K562 (cell line): ENCODE results near the gene PINK1. TPM values are rescaled to one million over a fixed set of nuclear protein-coding genes. Genes with fewer than 3 reads are reported as not detected.

Experiments used
- ATAC-seq: fragments of 200-7000 bp; cut with Tn5 transposase; 3 replicates; pipeline ENCODE4 v1.9.1; 2020; ENCODE audit warnings: moderate library complexity
- BruUV-seq: library from RNA; stranded (reverse); fragments of 400-500 nt; replicated peaks from 2 replicates; lab custom pipeline; 2021; lab: Mats Ljungman, UMichigan
- CTCF ChIA-PET: fragments of 300-600 bp; formaldehyde crosslinking; extraction: SDS; loops from one replicate; lab custom pipeline; 2021; ENCODE audit warnings: low intra/inter-chr PET ratio; lab: Yijun Ruan, JAX
- POLR2A ChIA-PET: fragments of 300-600, 350-650 bp; sonication (Branson Sonifier 250); formaldehyde crosslinking; extraction: SDS; loops from one replicate; lab custom pipeline; 2021; ENCODE audit warnings: antibody characterized with exemption, inconsistent platforms; lab: Yijun Ruan, JAX
- DNase-seq, 4 experiments: peaks; one replicate each; pipeline versions ENCODE4 v3.0.0 to v3.0.0-alpha.2; 2011 to 2018; ENCODE audit warnings: low spot score in 3 of 4, mixed read lengths in 3 of 4; ENCODE audit errors: extremely low read depth in 1 of 4
- FAIRE-seq: peaks from 2 replicates; lab custom pipeline; 2011; peaks lifted over from hg19 to GRCh38; lab: Jason Lieb, UNC
- H2AFZ ChIP-seq: 2 replicates; pipeline ENCODE4 v1.6.0; 2011; ENCODE audit warnings: low read depth, low read length, control low read depth, inconsistent platforms
- H3K27ac ChIP-seq: fragments of 200-600 bp; 3 replicates; pipeline ENCODE4 v1.8.0; 2011; ENCODE audit warnings: low read depth, mild to moderate bottlenecking, control low read depth, inconsistent platforms, low read length, moderate library complexity, mixed read lengths; ENCODE audit errors: extremely low read depth
- H3K27me3 ChIP-seq, 2 experiments: fragments of 300-600 bp in 1 of 2; 2 replicates in 1 of 2; 3 replicates in 1 of 2; pipeline versions ENCODE4 v1.6.0 to v1.8.0; 2011; ENCODE audit warnings: inconsistent platforms in 2 of 2, low read length in 2 of 2, mild to moderate bottlenecking in 1 of 2, mixed read lengths in 1 of 2, moderate library complexity in 1 of 2; ENCODE audit not compliant: control insufficient read depth in 2 of 2, insufficient read depth in 2 of 2
- H3K36me3 ChIP-seq: fragments of 300-600 bp; 3 replicates; pipeline ENCODE4 v1.8.0; 2011; ENCODE audit warnings: mild to moderate bottlenecking, low read length, inconsistent platforms; ENCODE audit not compliant: control insufficient read depth, insufficient read depth
- H3K4me1 ChIP-seq, 2 experiments: fragments of 200-600 bp in 1 of 2; replicated peaks in 1 of 2; 2 replicates in 1 of 2; 3 replicates in 1 of 2; pipeline versions ENCODE4 v1.5.1 to v1.8.0; 2011; ENCODE audit warnings: inconsistent platforms in 2 of 2, low read length in 2 of 2, mild to moderate bottlenecking in 1 of 2, mixed read lengths in 1 of 2, moderate library complexity in 1 of 2; ENCODE audit not compliant: control insufficient read depth in 2 of 2, insufficient read depth in 2 of 2
- H3K4me2 ChIP-seq: 2 replicates; pipeline ENCODE4 v1.6.1; 2011; ENCODE audit warnings: low read length, control low read depth, inconsistent platforms, mixed read lengths; ENCODE audit not compliant: insufficient read depth
- H3K4me3 ChIP-seq: fragments of 200-600 bp; sonication (generic), shearing (Covaris generic); 2 replicates; pipeline ENCODE4 v1.5.1; 2016; ENCODE audit warnings: control low read depth, inconsistent platforms
- H3K79me2 ChIP-seq: fragments of 200-600 bp; 3 replicates; pipeline ENCODE4 v1.8.0; 2011; ENCODE audit warnings: low read length, inconsistent platforms; ENCODE audit not compliant: control insufficient read depth, insufficient read depth
- H3K9ac ChIP-seq, 2 experiments: 2 replicates each; pipeline versions ENCODE4 v1.6.0 to v1.6.1; 2011; ENCODE audit warnings: low read depth in 2 of 2, low read length in 2 of 2, control low read depth in 1 of 2, inconsistent platforms in 1 of 2, mild to moderate bottlenecking in 1 of 2, mixed read lengths in 1 of 2; ENCODE audit not compliant: insufficient read depth in 1 of 2
- H3K9me1 ChIP-seq: one replicate; pipeline ENCODE4 v1.6.0; 2011; ENCODE audit warnings: inconsistent platforms, mild to moderate bottlenecking, low read length, moderate library complexity; ENCODE audit not compliant: control insufficient read depth, insufficient read depth
- H3K9me3 ChIP-seq: replicated peaks from 2 replicates; pipeline ENCODE4 v1.5.1; 2011; ENCODE audit warnings: low read depth, low read length, inconsistent platforms; ENCODE audit not compliant: control insufficient read depth, insufficient read depth
- H4K20me1 ChIP-seq: replicated peaks from 2 replicates; pipeline ENCODE4 v1.6.1; 2011; ENCODE audit warnings: low read length, inconsistent platforms, mixed read lengths; ENCODE audit not compliant: control insufficient read depth, insufficient read depth
- BHLHE40 ChIP-seq: IDR thresholded peaks from 2 replicates; pipeline ENCODE4 v1.6.1; 2011; ENCODE audit warnings: low read length, improper control_type of control experiment
- C11orf30 ChIP-seq: fragments of 450-650 bp; IDR thresholded peaks from 2 replicates; pipeline ENCODE4 v1.6.1; 2016; ENCODE audit warnings: low read depth, mild to moderate bottlenecking
- CHD7 ChIP-seq: fragments of 200-600 bp; sonication (generic); IDR thresholded peaks from one replicate; pipeline ENCODE4 v1.6.1; 2012; ENCODE audit warnings: mild to moderate bottlenecking, low read depth, low read length, inconsistent platforms
- EP300 ChIP-seq: IDR thresholded peaks from 2 replicates; pipeline ENCODE4 v1.6.1; 2012; ENCODE audit warnings: low read length, improper control_type of control experiment
- HNRNPL ChIP-seq: fragments of 200-400 bp; formaldehyde crosslinking; IDR thresholded peaks from 2 replicates; pipeline ENCODE4 v1.6.1; 2017; ENCODE audit warnings: low read depth, mild to moderate bottlenecking, low read length
- MAFG ChIP-seq: fragments of 450-650 bp; conservative IDR thresholded peaks from 2 replicates; pipeline ENCODE4 v1.6.1; 2016; ENCODE audit warnings: missing genetic modification characterization, missing compliant biosample characterization
- USF2 ChIP-seq: sonication (generic); formaldehyde crosslinking; IDR thresholded peaks from 2 replicates; pipeline ENCODE4 v1.5.0; 2020; ENCODE audit warnings: missing genetic modification reagents
- ZFP91 ChIP-seq: sonication (generic); formaldehyde crosslinking; IDR thresholded peaks from 2 replicates; pipeline ENCODE4 v1.8.0; 2022; ENCODE audit warnings: mild to moderate bottlenecking, missing genetic modification reagents
- ZNF316 ChIP-seq: fragments of 450-650 bp; IDR thresholded peaks from 2 replicates; pipeline ENCODE4 v1.6.1; 2016
- WGBS: fragments of 100-300 bp; shearing (Covaris generic); methylation state at CpG from one replicate; pipeline ENCODE4 v1.1.6; 2016; ENCODE audit warnings: low coverage, mixed read lengths; ENCODE audit not compliant: insufficient coverage; ENCODE audit errors: missing lambda C conversion rate; 5-methylcytosine and 5-hydroxymethylcytosine counted together
- in situ Hi-C: fragments of 300-500 bp; cut with MboI; formaldehyde crosslinking; loops from 4 replicates; pipeline ENCODE4 v1.15.0; 2018; ENCODE audit warnings: inconsistent platforms, mixed read lengths
- intact Hi-C: fragments of 100-400 bp; cut with micrococcal nuclease; formaldehyde crosslinking; loops from 2 replicates; pipeline ENCODE4 v1.14.2; 2022
- polyA plus RNA-seq, 8 experiments: library from polyadenylated mRNA; depleted of rRNA in 4 of 8; stranded (reverse) in 5 of 8; unstranded in 3 of 8; fragments of >200 nt; fragmentation: Nextera tagmentation in 2 of 8; fragmentation: Illumina TruSeq in 1 of 8; extraction: Ambion mirVana in 2 of 8; extraction: Trizol in 1 of 8; gene quantifications; 2 replicates each; pipeline versions ENCODE4 v1.2.1 to v1.2.3, GENCODE V29; 2011 to 2014; ENCODE audit warnings: inconsistent platforms in 1 of 8, missing spikeins in 1 of 8
- total RNA-seq, 7 experiments: library from RNA; depleted of rRNA in 6 of 7; stranded (reverse); fragments of >200 nt in 6 of 7; fragmentation: Illumina TruSeq in 2 of 7; extraction: Trizol in 2 of 7; gene quantifications; 2 replicates each; pipeline versions ENCODE4 v1.2.1 to v1.2.3, GENCODE V29; 2011 to 2021; ENCODE audit warnings: low replicate concordance in 1 of 7

PINK1 gene
- total and polyA plus RNA-seq, 9 of the 15 experiments (the other 6 are each of a cell fraction or from before 2014, with no cell fraction given) = 1.5 to 11.3 (median 6.8) TPM

GRCh38 chr1:20596106-20596505 is 37.2 kb upstream of the PINK1 start:
- CTCF ChIA-PET = no interaction called here
- intact Hi-C loops (no loop called here), in situ Hi-C loops (no loop called here)
- Histone ChIP-seq H2AFZ (no peak overlapping the region), H3K9me3 (no peaks in the 10 kb centered on the region), H4K20me1 (0 out of 2 replicates have a peak, but pooled peaks cover 3% of the 10 kb centered on the region), H3K36me3 (no peaks in the 10 kb centered on the region), H3K4me1 (no peaks in the 10 kb centered on the region), H3K4me3 (no peak overlapping the region), H3K27me3 (peaks cover 28 to 45% of the 10 kb centered on the region in 2 experiments), H3K27ac (no peak overlapping the region), H3K79me2 (no peaks in the 10 kb centered on the region), H3K4me2 (no peak overlapping the region), H3K9ac (no peak overlapping the region), H3K9me1 (no peaks in the 10 kb centered on the region)
- no TSS peak for BruUV-seq
- POLR2A ChIA-PET = interaction anchor here (1.1 to 1.5 kb wide), 3 partner anchors 11 to 22 kb away, joined by 3 to 4 read pairs (median 4); no protein-coding TSS in a partner anchor
- ATAC-seq (no peak), FAIRE-seq (no peak), DNase-seq (no peak)
- under 1% methylated on average over 6 of the region's 6 CpGs for WGBS
- 0 out of 2 replicates have a peak, but pooled peaks have one; percentile 21 for TF ChIP-seq ZNF316
- TF ChIP-seq BHLHE40 = 0 out of 2 replicates have a peak, but pooled peaks have one; percentile 32
- peak; percentile 36 for TF ChIP-seq USF2 (CRISPR knock-in tag)
- TF ChIP-seq ZFP91 (CRISPR knock-in tag) = no peak
- peak; percentile 75 for TF ChIP-seq CHD7
- 0 out of 2 replicates have a peak, but pooled peaks have one; percentile 9 for TF ChIP-seq MAFG
- TF ChIP-seq C11orf30 = 0 out of 2 replicates have a peak, but pooled peaks have one; percentile 14
- no peak for TF ChIP-seq EP300
- TF ChIP-seq HNRNPL = no peak
